GM21786 (cell line): ENCODE results near the gene PLBD2.
A peak's percentile ranks its signal among the peaks of the same experiment; 100 is the strongest.

Source experiments
- ATAC-seq: cut with Tn5 transposase; IDR thresholded peaks from one replicate; pipeline ENCODE4 v1.9.1; 2021; ENCODE audit not compliant: unreplicated experiment

The PLBD2 gene

GRCh38 chr12:113358381-113359132, at the start of gene PLBD2:
PLBD2 (plus strand) TSS chr12:113358587; CDS start chr12:113358601, 14 bp downstream.
- peak; percentile 83 for ATAC-seq

GRCh38 chr12:113310489-113310888, 47.9 kb upstream of the PLBD2 start:
- ATAC-seq: no peak

GRCh38 chr12:113314121-113314529, 44.3 kb upstream of the PLBD2 start:
- ATAC-seq: no peak

DNA sequence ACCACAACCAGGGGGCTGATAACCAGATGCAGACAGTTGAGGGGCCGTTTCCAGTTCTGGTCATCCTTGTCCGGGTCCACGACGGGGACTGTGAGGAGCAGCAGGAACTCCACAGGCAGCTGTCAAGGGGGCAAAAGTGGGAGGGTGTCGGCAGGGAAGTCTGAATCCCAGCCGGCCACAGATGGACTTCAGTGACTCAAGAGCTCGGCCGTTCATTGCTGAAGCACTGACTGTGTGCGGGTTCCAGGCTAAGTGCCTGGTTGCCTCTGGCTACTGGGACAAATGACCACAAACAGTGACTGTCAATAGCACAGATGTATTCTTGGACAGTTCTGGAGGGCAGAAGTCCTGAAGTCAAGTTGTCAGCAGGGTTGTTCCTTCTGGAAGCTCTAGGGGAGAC, 43.0 kb upstream of the PLBD2 start:
- ATAC-seq: no peak

GRCh38 chr12:113316155-113316554, 42.2 kb upstream of the PLBD2 start:
- no peak for ATAC-seq

- ATAC-seq: no peak
Observed at GRCh38 chr12:113317122-113317521, 41.3 kb upstream of the PLBD2 start.

GRCh38 chr12:113318046-113318656, 40.2 kb upstream of the PLBD2 start:
- no peak for ATAC-seq

- ATAC-seq: no peak
Observed at GRCh38 chr12:113318900-113319628, 39.3 kb upstream of the PLBD2 start.

DNA sequence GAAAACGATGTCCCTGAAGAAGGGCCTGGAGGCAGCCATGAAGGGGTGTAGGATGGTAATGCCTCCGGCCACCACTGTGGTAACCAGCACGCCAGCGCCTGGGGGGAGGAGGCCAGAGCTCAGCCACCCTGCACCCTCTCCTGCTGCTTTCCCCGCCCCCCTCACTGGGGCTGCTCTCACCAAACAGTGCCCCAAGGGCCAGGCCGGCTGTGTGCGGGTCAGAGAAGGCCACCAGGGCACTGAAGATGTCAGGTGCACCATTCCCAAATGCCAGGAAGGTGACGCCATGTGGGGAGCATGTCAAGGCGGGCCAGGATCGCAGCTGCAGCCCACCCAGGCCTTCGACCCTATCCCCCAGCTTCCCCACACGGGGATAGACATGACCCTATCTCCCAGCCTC, 38.0 kb upstream of the PLBD2 start:
- no peak for ATAC-seq

DNA sequence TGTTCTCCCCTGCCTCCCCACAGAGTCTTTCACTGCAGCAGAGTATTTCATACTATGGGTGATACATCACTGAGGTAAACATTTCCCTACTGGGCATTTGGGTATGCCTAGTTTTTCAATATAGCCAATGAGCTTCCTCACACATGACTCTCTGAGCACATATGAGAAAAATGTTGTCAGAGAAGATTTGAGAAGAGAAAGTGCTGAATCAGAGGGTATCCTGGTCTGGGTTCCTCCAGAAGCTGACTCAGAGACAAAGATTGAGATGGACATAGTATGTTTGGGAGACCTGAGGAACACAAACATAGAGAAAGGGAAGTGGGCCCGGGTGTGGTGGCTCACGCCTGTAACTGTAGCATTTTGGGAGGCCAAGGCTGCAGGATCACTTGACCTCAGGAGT, 36.0 kb upstream of the PLBD2 start:
- ATAC-seq: no peak

DNA sequence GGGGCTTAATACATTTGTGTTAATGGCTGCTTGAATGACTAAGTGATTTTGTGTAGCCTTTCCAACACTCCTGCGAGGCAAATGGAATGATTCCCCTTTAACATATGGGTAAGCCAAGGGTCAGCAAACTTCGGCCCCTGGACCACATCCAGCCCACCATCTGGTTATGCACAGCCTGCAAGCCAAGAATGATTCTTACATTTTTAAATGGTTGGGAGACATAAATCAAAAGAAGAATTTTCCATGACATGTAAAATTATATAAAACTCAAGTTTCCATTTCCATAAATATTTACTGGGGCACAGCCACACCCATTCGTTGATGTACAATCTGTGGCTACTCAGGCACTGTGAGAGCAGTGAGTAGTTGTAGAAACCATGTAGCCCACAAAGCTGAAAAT, 32.5 kb upstream of the PLBD2 start:
- ATAC-seq: no peak

GRCh38 chr12:113326775-113327395, 31.5 kb upstream of the PLBD2 start:
- ATAC-seq: no peak

GRCh38 chr12:113328368-113328889, 30.0 kb upstream of the PLBD2 start:
- no peak for ATAC-seq

DNA sequence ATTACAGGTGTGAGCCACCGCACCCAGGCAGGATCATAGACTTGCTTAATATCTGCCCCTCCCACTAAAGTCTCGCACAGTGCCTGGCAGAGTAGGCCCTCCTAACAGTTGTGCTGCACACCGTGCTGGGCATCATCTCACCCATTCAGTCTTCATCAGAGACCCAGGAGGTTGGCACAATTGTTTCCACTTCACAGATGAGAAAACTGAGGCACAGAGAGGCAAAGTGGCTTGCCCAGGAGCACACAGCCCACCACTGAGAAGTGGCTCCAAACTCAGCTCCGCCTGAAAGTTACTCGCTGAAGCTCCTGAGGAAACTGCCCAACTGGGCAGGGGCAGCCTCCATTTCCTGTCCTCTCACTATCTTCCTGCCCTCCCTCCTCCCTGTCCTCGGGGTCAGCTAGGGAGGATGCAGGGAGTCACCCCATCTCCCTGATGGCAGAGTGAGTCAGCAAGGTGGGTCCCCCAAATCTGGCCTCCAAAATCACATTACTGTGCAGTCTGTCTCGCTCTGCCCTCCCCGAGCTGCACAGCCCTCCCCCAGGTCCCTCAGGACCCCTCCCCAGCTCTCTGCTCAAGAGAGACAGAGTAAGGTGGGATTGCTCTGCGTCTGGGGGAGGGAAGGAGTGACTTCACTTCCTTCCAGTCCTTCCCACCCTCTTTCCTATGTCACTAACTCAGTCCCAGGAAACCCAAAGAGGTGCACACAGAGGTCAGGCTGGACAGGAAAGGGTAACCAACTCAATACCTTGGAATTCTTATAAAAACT, 29.2 kb upstream of the PLBD2 start:
- ATAC-seq: no peak

GRCh38 chr12:113329791-113330417, 28.5 kb upstream of the PLBD2 start:
- no peak for ATAC-seq

- no peak for ATAC-seq
Observed at GRCh38 chr12:113330505-113330904, 27.9 kb upstream of the PLBD2 start.

DNA sequence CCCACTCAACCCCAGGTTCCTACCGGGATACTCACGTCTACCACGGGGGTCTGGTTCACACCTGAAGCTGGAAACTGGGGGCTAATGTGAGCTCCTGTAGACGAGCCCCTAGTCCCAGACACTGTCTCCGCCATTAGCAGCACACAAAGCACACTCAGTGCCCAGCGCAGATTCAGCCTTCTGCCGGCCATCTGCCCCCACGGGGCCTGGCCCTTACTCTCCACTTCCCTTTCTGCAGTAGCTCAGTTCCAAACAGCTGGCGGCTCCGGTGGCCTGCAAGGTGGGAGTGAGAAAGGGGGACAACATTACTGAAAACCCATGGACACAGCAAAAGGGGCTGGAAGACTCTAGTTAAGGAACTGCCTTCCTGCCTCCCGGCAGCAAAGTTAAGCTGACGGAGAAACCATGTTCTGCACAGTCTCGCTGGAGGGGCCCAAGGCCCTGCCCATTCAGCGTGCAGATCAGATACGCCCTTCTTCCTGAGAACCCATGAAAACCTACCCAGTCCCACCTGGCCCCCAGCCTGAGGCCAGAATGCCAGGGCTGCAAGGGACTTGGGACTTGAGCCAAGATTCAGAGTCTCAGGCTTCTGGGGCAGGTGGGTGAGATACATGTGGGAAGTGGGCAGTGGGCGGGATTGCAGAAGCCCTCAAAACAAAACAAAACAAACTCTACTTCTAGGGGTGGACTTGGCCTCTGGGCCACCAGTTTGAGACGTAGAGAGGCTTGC, 25.5 kb upstream of the PLBD2 start:
- ATAC-seq: no peak

DNA sequence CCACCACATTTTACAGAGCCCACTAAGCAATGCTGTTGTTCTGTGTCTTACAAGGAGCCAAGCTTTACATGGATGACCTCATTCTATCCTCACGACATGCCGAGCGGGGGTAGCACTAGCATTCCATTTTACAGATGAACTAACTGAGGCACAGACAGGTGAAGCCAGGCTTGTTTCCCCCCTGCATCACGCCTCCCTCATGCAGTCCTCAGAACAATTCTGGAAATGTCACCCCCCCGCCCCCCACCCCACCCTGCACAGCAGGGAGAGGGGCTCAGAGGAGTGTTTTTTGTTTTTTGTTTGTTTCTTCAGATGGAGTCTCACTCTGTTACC, 25.0 kb upstream of the PLBD2 start:
- ATAC-seq: no peak

GRCh38 chr12:113333877-113334785, 24.3 kb upstream of the PLBD2 start:
- ATAC-seq: peak; percentile 27
